ENCODE results near the gene OR13H1.
"Not testable (repeated sequence)": the region's sequence is repeated elsewhere in the genome, so short reads cannot be mapped to it uniquely, and the experiment has no call there.

The OR13H1 gene

DNA sequence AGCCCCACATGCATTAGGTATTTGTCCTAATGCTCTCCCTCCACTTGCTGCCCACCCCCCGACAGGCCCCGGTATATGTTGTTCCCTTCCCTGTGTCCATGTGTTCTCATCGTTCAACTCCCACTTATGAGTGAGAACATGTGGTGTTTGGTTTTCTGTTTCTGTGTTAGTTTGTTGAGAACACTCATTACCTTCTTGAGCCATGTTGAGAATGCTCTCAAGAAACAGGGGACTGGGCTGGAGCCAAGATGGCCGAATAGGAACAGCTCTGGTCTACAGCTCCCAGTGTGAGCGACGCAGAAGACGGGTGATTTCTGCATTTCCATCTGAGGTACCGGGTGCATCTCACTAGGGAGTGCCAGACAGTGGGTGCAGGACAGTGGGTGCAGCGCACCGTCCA lies 8.6 kb downstream of the OR13H1 start:
- not testable (repeated sequence) for H3K56ac ChIP-seq (ENCODE audit: low read length); H2BK120ac ChIP-seq (ENCODE audit: low read depth, low read length); H3K79me2 ChIP-seq (ENCODE audit: control insufficient read depth, insufficient read depth, low read length); H3K36me3 ChIP-seq (ENCODE audit: control insufficient read depth, insufficient read depth, low read length); H3K27ac ChIP-seq (ENCODE audit: low read depth, low read length); H3K4me2 ChIP-seq (ENCODE audit: low read length); H3K4me1 ChIP-seq (ENCODE audit: control insufficient read depth, low read depth, low read length); H4K8ac ChIP-seq (ENCODE audit: low read depth, low read length); DNase-seq; H2BK15ac ChIP-seq (replicated peaks; ENCODE audit: low read depth); H3K23ac ChIP-seq (ENCODE audit: low read length); H3K18ac ChIP-seq (ENCODE audit: low read length); H2BK5ac ChIP-seq (ENCODE audit: low read length); H3K27me3 ChIP-seq (ENCODE audit: insufficient read depth, low read length, poor library complexity); H4K5ac ChIP-seq (ENCODE audit: low read length); H3K4ac ChIP-seq (ENCODE audit: low read depth, low read length); H3K9ac ChIP-seq (ENCODE audit: low read length); H2AK5ac ChIP-seq (ENCODE audit: low read length); H3K4me3 ChIP-seq (ENCODE audit: low read length); H3K79me1 ChIP-seq (ENCODE audit: low read length)
- WGBS (ENCODE audit: extremely low coverage, insufficient coverage, low lambda C conversion rate): no CpG with 5 or more reads among the region's 10 CpGs

DNA sequence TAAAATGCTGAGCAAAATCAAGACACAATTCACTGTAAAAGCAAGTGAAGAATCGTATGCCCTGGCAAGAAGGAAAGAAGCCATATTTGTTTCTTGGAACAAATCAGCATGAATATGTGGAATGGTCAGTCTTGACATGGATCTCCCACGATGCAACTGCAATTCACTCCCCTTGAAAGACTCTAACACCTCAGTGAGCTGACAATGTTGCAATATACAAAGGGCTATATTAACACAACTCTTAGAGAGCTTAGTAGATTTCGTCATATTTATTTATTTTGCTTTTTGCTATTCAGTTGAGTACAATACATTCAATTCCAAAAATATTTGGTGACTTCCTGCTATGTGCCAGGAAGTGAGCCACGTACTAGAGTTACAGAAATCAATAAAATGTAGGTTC lies 14.7 kb downstream of the OR13H1 start:
- no peak overlapping the region for H2BK120ac ChIP-seq (ENCODE audit: low read depth, low read length)
- H3K4me3 ChIP-seq (ENCODE audit: low read length): no peak overlapping the region
- H2AK5ac ChIP-seq (ENCODE audit: low read length): no peak overlapping the region
- no peaks in the 10 kb centered on the region for H3K4me1 ChIP-seq (ENCODE audit: control insufficient read depth, low read depth, low read length)
- no peaks in the 10 kb centered on the region for H3K79me2 ChIP-seq (ENCODE audit: control insufficient read depth, insufficient read depth, low read length)
- H3K4me2 ChIP-seq (ENCODE audit: low read length): no peak overlapping the region
- no peak overlapping the region for H3K27ac ChIP-seq (ENCODE audit: low read depth, low read length)
- no peak overlapping the region for H3K9ac ChIP-seq (ENCODE audit: low read length)
- no peaks in the 10 kb centered on the region for H3K36me3 ChIP-seq (ENCODE audit: control insufficient read depth, insufficient read depth, low read length)
- no peak overlapping the region for H4K8ac ChIP-seq (ENCODE audit: low read depth, low read length)
- DNase-seq: no peak
- no peak overlapping the region for H3K23ac ChIP-seq (ENCODE audit: low read length)
- no peaks in the 10 kb centered on the region for H3K27me3 ChIP-seq (ENCODE audit: insufficient read depth, low read length, poor library complexity)
- H2BK5ac ChIP-seq (ENCODE audit: low read length): no peak overlapping the region
- no peaks in the 10 kb centered on the region for H3K79me1 ChIP-seq (ENCODE audit: low read length)
- no peak overlapping the region for H3K4ac ChIP-seq (ENCODE audit: low read depth, low read length)
- H3K56ac ChIP-seq (ENCODE audit: low read length): no peak overlapping the region
- H4K5ac ChIP-seq (ENCODE audit: low read length): no peak overlapping the region
- no peak overlapping the region for H2BK15ac ChIP-seq (replicated peaks; ENCODE audit: low read depth)
- no CpG with 5 or more reads among the region's 4 CpGs for WGBS (ENCODE audit: extremely low coverage, insufficient coverage, low lambda C conversion rate)
- no peak overlapping the region for H3K18ac ChIP-seq (ENCODE audit: low read length)

DNA sequence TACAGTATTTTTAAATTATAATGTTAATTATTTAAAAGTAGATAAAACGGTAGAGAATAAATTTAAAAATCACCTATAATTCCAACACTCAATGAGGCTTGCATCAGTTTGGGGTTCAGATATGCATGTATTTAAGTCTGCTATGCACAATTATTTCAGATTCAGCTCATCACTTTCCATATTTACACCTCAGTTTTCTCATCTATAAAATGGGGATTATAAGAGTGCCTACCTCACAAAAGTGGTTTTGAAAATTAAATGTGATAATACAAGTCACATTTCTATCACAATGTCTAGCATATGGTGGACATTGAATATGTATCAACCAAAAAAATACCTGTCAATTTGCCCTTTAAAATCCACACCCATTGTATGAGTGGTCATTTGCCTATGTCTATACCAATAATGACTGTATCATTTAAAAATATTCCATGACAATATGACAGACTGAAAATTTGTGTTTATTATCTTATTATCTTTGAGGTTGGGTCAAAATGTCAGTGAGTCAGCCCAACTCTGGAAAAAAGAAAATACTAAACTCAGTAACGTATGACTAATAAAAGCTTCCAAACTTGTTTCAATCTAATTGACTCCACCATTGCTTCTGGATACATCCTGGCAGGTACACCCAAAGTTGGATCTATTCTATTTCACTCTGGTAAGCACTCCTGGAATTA lies 20.8 kb downstream of the OR13H1 start:
- DNase-seq: no peak
- no peak overlapping the region for H3K27ac ChIP-seq (ENCODE audit: low read depth, low read length)
- H2BK5ac ChIP-seq (ENCODE audit: low read length): no peak overlapping the region
- no CpG with 5 or more reads among the region's 2 CpGs for WGBS (ENCODE audit: extremely low coverage, insufficient coverage, low lambda C conversion rate)
- H3K9ac ChIP-seq (ENCODE audit: low read length): no peak overlapping the region
- no peak overlapping the region for H3K4ac ChIP-seq (ENCODE audit: low read depth, low read length)
- no peak overlapping the region for H2BK120ac ChIP-seq (ENCODE audit: low read depth, low read length)
- no peaks in the 10 kb centered on the region for H3K27me3 ChIP-seq (ENCODE audit: insufficient read depth, low read length, poor library complexity)
- no peak overlapping the region for H4K8ac ChIP-seq (ENCODE audit: low read depth, low read length)
- H3K79me2 ChIP-seq (ENCODE audit: control insufficient read depth, insufficient read depth, low read length): no peaks in the 10 kb centered on the region
- H2AK5ac ChIP-seq (ENCODE audit: low read length): no peak overlapping the region
- H4K5ac ChIP-seq (ENCODE audit: low read length): no peak overlapping the region
- H3K56ac ChIP-seq (ENCODE audit: low read length): no peak overlapping the region
- no peak overlapping the region for H3K4me2 ChIP-seq (ENCODE audit: low read length)
- H3K79me1 ChIP-seq (ENCODE audit: low read length): no peaks in the 10 kb centered on the region
- no peaks in the 10 kb centered on the region for H3K4me1 ChIP-seq (ENCODE audit: control insufficient read depth, low read depth, low read length)
- H3K23ac ChIP-seq (ENCODE audit: low read length): no peak overlapping the region
- H2BK15ac ChIP-seq (replicated peaks; ENCODE audit: low read depth): no peak overlapping the region
- H3K18ac ChIP-seq (ENCODE audit: low read length): no peak overlapping the region
- H3K36me3 ChIP-seq (ENCODE audit: control insufficient read depth, insufficient read depth, low read length): no peaks in the 10 kb centered on the region
- H3K4me3 ChIP-seq (ENCODE audit: low read length): no peak overlapping the region

DNA sequence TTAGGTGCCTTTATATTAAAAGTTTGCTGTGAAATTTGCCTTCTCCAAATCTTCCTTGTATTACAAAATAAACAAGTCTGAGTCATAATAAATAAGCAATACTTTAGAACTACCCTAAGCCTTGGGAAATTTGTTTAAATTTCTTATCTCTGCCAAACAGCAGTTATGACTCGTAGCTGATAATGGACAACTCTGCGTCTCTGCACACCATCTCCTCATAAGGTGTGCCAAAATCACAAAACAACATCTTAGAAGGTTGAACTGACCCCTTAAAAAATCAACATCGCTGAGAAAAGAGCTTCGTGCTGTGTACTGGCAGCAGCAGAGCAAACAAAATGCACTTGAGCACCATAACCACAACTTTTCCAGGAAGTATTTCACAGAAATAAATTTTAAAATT lies 22.0 kb downstream of the OR13H1 start:
- no peak overlapping the region for H2BK5ac ChIP-seq (ENCODE audit: low read length)
- no peak for DNase-seq
- H3K79me2 ChIP-seq (ENCODE audit: control insufficient read depth, insufficient read depth, low read length): no peaks in the 10 kb centered on the region
- no peak overlapping the region for H3K18ac ChIP-seq (ENCODE audit: low read length)
- H2BK15ac ChIP-seq (replicated peaks; ENCODE audit: low read depth): no peak overlapping the region
- H3K23ac ChIP-seq (ENCODE audit: low read length): no peak overlapping the region
- no CpG with 5 or more reads among the region's 4 CpGs for WGBS (ENCODE audit: extremely low coverage, insufficient coverage, low lambda C conversion rate)
- no peaks in the 10 kb centered on the region for H3K4me1 ChIP-seq (ENCODE audit: control insufficient read depth, low read depth, low read length)
- H3K79me1 ChIP-seq (ENCODE audit: low read length): no peaks in the 10 kb centered on the region
- no peak overlapping the region for H3K9ac ChIP-seq (ENCODE audit: low read length)
- no peak overlapping the region for H3K56ac ChIP-seq (ENCODE audit: low read length)
- H4K8ac ChIP-seq (ENCODE audit: low read depth, low read length): no peak overlapping the region
- no peak overlapping the region for H2AK5ac ChIP-seq (ENCODE audit: low read length)
- H3K4ac ChIP-seq (ENCODE audit: low read depth, low read length): no peak overlapping the region
- no peak overlapping the region for H3K27ac ChIP-seq (ENCODE audit: low read depth, low read length)
- H3K27me3 ChIP-seq (ENCODE audit: insufficient read depth, low read length, poor library complexity): no peaks in the 10 kb centered on the region
- no peaks in the 10 kb centered on the region for H3K36me3 ChIP-seq (ENCODE audit: control insufficient read depth, insufficient read depth, low read length)
- no peak overlapping the region for H3K4me2 ChIP-seq (ENCODE audit: low read length)
- no peak overlapping the region for H2BK120ac ChIP-seq (ENCODE audit: low read depth, low read length)
- H4K5ac ChIP-seq (ENCODE audit: low read length): no peak overlapping the region
- no peak overlapping the region for H3K4me3 ChIP-seq (ENCODE audit: low read length)

DNA sequence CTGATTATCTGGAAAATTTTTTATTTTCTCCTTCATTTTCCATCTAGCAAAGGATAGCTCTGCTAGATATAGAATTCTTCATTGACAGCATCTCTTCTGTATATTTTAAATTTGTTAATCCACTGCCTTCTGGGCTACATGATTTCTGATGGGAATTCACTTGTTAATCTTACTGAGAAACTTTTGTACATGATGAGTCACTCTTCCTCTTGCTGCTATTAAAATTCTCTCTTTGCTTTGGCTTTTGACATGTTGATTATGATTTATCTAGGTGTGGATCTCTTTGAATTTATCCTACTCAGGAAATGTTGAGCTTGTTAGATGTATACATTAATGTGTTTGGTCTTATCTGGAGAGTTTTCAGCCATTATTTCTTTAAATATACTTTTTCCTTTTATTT lies 27.5 kb downstream of the OR13H1 start:
- no peak overlapping the region for H3K9ac ChIP-seq (ENCODE audit: low read length)
- H3K18ac ChIP-seq (ENCODE audit: low read length): no peak overlapping the region
- no peaks in the 10 kb centered on the region for H3K27me3 ChIP-seq (ENCODE audit: insufficient read depth, low read length, poor library complexity)
- H3K56ac ChIP-seq (ENCODE audit: low read length): no peak overlapping the region
- H2BK5ac ChIP-seq (ENCODE audit: low read length): no peak overlapping the region
- H3K36me3 ChIP-seq (ENCODE audit: control insufficient read depth, insufficient read depth, low read length): no peaks in the 10 kb centered on the region
- H2BK15ac ChIP-seq (replicated peaks; ENCODE audit: low read depth): no peak overlapping the region
- no peak overlapping the region for H4K5ac ChIP-seq (ENCODE audit: low read length)
- H3K79me2 ChIP-seq (ENCODE audit: control insufficient read depth, insufficient read depth, low read length): no peaks in the 10 kb centered on the region
- H3K4me1 ChIP-seq (ENCODE audit: control insufficient read depth, low read depth, low read length): no peaks in the 10 kb centered on the region
- no peak overlapping the region for H3K4me3 ChIP-seq (ENCODE audit: low read length)
- no peak for DNase-seq
- no peak overlapping the region for H2BK120ac ChIP-seq (ENCODE audit: low read depth, low read length)
- H3K23ac ChIP-seq (ENCODE audit: low read length): no peak overlapping the region
- H3K4ac ChIP-seq (ENCODE audit: low read depth, low read length): no peak overlapping the region
- no peak overlapping the region for H4K8ac ChIP-seq (ENCODE audit: low read depth, low read length)
- no peak overlapping the region for H3K27ac ChIP-seq (ENCODE audit: low read depth, low read length)
- no peak overlapping the region for H2AK5ac ChIP-seq (ENCODE audit: low read length)
- no peaks in the 10 kb centered on the region for H3K79me1 ChIP-seq (ENCODE audit: low read length)
- H3K4me2 ChIP-seq (ENCODE audit: low read length): no peak overlapping the region

DNA sequence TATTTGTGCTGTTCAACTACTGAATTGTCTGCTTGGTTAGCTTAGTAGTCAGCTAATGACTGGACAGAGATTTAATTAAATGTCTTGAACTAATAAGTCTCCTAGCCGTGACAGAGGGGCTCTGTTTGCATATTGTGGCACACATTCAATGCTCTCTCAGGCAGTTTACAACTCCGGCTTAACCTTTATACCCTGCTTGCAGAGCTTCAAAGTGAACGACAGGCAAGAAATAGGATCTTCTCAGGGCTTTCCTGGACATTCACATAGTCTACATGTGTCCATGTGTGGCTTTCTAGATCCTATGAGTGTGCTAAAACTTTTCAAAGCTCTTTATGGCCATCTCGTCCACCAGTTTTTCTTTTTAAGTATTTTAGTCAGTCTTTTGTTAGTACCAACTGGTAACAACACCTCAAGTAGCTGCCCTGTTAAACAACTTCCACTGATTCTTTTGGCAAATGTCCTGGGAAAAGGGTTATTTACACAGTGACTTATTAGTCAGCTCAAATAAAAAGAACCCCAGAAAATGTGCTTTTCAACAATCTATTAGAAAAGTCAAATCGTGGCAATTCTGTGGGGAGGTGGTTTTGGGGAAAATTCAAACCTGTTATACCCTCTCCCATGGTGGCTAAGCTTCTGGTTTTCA lies 28.6 kb downstream of the OR13H1 start:
- H2BK5ac ChIP-seq (ENCODE audit: low read length): no peak overlapping the region
- H3K18ac ChIP-seq (ENCODE audit: low read length): no peak overlapping the region
- no peaks in the 10 kb centered on the region for H3K79me2 ChIP-seq (ENCODE audit: control insufficient read depth, insufficient read depth, low read length)
- no peak overlapping the region for H3K27ac ChIP-seq (ENCODE audit: low read depth, low read length)
- H3K4me2 ChIP-seq (ENCODE audit: low read length): no peak overlapping the region
- no peak overlapping the region for H4K5ac ChIP-seq (ENCODE audit: low read length)
- H3K56ac ChIP-seq (ENCODE audit: low read length): no peak overlapping the region
- H3K4me1 ChIP-seq (ENCODE audit: control insufficient read depth, low read depth, low read length): no peaks in the 10 kb centered on the region
- H3K79me1 ChIP-seq (ENCODE audit: low read length): no peaks in the 10 kb centered on the region
- no peak overlapping the region for H2AK5ac ChIP-seq (ENCODE audit: low read length)
- no peak overlapping the region for H2BK15ac ChIP-seq (replicated peaks; ENCODE audit: low read depth)
- no peaks in the 10 kb centered on the region for H3K27me3 ChIP-seq (ENCODE audit: insufficient read depth, low read length, poor library complexity)
- no peak for DNase-seq
- no peaks in the 10 kb centered on the region for H3K36me3 ChIP-seq (ENCODE audit: control insufficient read depth, insufficient read depth, low read length)
- no peak overlapping the region for H3K9ac ChIP-seq (ENCODE audit: low read length)
- no peak overlapping the region for H2BK120ac ChIP-seq (ENCODE audit: low read depth, low read length)
- H3K4me3 ChIP-seq (ENCODE audit: low read length): no peak overlapping the region
- no peak overlapping the region for H3K23ac ChIP-seq (ENCODE audit: low read length)
- no peak overlapping the region for H4K8ac ChIP-seq (ENCODE audit: low read depth, low read length)
- no CpG with 5 or more reads among the region's 5 CpGs for WGBS (ENCODE audit: extremely low coverage, insufficient coverage, low lambda C conversion rate)
- H3K4ac ChIP-seq (ENCODE audit: low read depth, low read length): no peak overlapping the region

All from mesendoderm (in vitro differentiated cells).